Hepatocyte (in vitro differentiated cells): ENCODE measurements around the gene FLOT2.

Experiments used
- CTCF ChIP-seq: fragments of 200-600 bp; sonication (generic); IDR thresholded peaks from 2 replicates; pipeline ENCODE4 v1.5.1; 2016; ENCODE audit warnings: antibody characterized with exemption, mild to moderate bottlenecking; ENCODE audit not compliant: poor library complexity
- EZH2 ChIP-seq: fragments of 200-600 bp; sonication (generic); IDR thresholded peaks from 2 replicates; pipeline ENCODE4 v1.6.1; 2016; ENCODE audit warnings: antibody characterized with exemption, mild to moderate bottlenecking, borderline replicate concordance

DNA sequence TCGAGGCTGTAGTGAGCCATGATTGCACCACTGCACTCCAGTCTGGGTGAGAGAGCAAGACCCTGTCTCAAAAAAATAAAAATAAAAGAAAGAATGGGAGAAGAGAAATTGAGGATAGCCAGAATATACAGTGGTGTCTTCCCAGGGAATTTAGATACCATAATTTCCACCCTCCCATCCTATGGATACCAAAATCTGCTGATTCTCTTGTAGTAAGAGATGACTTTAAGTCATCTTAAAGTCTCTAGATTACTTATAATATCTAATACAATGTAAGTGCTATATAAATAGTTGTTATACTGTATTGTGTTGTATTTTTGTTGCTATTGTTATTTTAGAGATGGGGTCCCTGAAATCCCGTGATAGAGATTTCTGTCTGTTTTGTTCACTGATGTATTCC is 44.2 kb downstream of the FLOT2 start:
- TF ChIP-seq CTCF (no peak), EZH2 (no peak)
